ENCODE measurements around the gene NR0B2. TPM values are rescaled to one million over a fixed set of nuclear protein-coding genes. Genes with fewer than 3 reads are reported as not detected.

Gene NR0B2
- total and polyA plus RNA-seq, 2 of the 13 experiments (the other 11 are each of a cell fraction or from before 2014, with no cell fraction given), result 72.5 to 133 TPM

- TF ChIP-seq KIAA2018 (CRISPR knock-in tag; IDR thresholded peaks at IDR 0.05; ENCODE audit: borderline replicate concordance), result no peak
- peak; percentile 17; the same call in 1 of the 2 replicates for TF ChIP-seq GMEB1 (CRISPR knock-in tag; IDR thresholded peaks at IDR 0.05; ENCODE audit: borderline replicate concordance)
- no peak for TF ChIP-seq RELA (CRISPR knock-in tag; IDR thresholded peaks at IDR 0.05)
- TF ChIP-seq ZNF331 (CRISPR knock-in tag; IDR thresholded peaks at IDR 0.05), result peak; percentile 25; the same call in 1 of the 2 replicates
- no peak for TF ChIP-seq ASH2L (IDR thresholded peaks at IDR 0.05; ENCODE audit: insufficient read length, low read depth, low read length)
- TF ChIP-seq ESRRA (CRISPR knock-in tag; IDR thresholded peaks at IDR 0.05; ENCODE audit: low read depth), result peak; percentile 44; the same call in 1 of the 2 replicates
- TF ChIP-seq ZNF850 (CRISPR knock-in tag; conservative IDR thresholded peaks at IDR 0.05), result no peak
- TF ChIP-seq SMAD3 (CRISPR knock-in tag; IDR thresholded peaks at IDR 0.05), result peak; percentile 55; the same call in 1 of the 2 replicates
- peak; percentile 92 for TF ChIP-seq HNF4A (CRISPR knock-in tag; IDR thresholded peaks at IDR 0.05)
- peak in 1 of 2 experiments; percentile 44; a peak in 1 of 4 replicates for TF ChIP-seq POLR2A (IDR thresholded peaks at IDR 0.05; ENCODE audit: insufficient read depth in 1 of 2, low read depth in 2 of 2, low read length in 2 of 2)
- TF ChIP-seq ZNF232 (CRISPR knock-in tag; IDR thresholded peaks at IDR 0.05; ENCODE audit: borderline replicate concordance), result peak; percentile 76; the same call in 1 of the 2 replicates
- TF ChIP-seq PHF8 (CRISPR knock-in tag; IDR thresholded peaks at IDR 0.05), result 0 out of 2 replicates have a peak, but pooled peaks have one; percentile 38
- TF ChIP-seq ZFP62 (CRISPR knock-in tag; IDR thresholded peaks at IDR 0.05), result no peak
- no peak for TF ChIP-seq RNF2 (conservative IDR thresholded peaks at IDR 0.05; ENCODE audit: low read depth)
- TF ChIP-seq TBX2 (CRISPR knock-in tag; IDR thresholded peaks at IDR 0.05; ENCODE audit: borderline replicate concordance), result peak; percentile 43; the same call in 1 of the 2 replicates
- TF ChIP-seq TCF7 (IDR thresholded peaks at IDR 0.05; ENCODE audit: low read depth), result 0 out of 2 replicates have a peak, but pooled peaks have one; percentile 20
- no peak for TF ChIP-seq CHCHD3 (CRISPR knock-in tag; IDR thresholded peaks at IDR 0.05)
- no peak for TF ChIP-seq CCDC6 (CRISPR knock-in tag; IDR thresholded peaks at IDR 0.05)
- no peak for TF ChIP-seq ZNF766 (CRISPR knock-in tag; IDR thresholded peaks at IDR 0.05; ENCODE audit: borderline replicate concordance)
- TF ChIP-seq SP2 (CRISPR knock-in tag; IDR thresholded peaks at IDR 0.05), result no peak
- no peak for TF ChIP-seq ZNF296 (CRISPR knock-in tag; conservative IDR thresholded peaks at IDR 0.05)
- 0 out of 2 replicates have a peak, but pooled peaks have one; percentile 40 for TF ChIP-seq AKAP8 (CRISPR knock-in tag; IDR thresholded peaks at IDR 0.05)
These were observed 1.5 kb upstream of the NR0B2 start (continued) for GRCh38 chr1:26915204-26915842.

All from HepG2 (cell line).